ENCODE data around the gene SEC14L1. TPM values are rescaled to one million over a fixed set of nuclear protein-coding genes. Genes with fewer than 3 reads are reported as not detected.
"Not testable (repeated sequence)": the region's sequence is repeated elsewhere in the genome, so short reads cannot be mapped to it uniquely, and the experiment has no call there.

SEC14L1 gene
- total RNA-seq, 2 donors from 2014 or later = 71.6 to 82.2 TPM

DNA sequence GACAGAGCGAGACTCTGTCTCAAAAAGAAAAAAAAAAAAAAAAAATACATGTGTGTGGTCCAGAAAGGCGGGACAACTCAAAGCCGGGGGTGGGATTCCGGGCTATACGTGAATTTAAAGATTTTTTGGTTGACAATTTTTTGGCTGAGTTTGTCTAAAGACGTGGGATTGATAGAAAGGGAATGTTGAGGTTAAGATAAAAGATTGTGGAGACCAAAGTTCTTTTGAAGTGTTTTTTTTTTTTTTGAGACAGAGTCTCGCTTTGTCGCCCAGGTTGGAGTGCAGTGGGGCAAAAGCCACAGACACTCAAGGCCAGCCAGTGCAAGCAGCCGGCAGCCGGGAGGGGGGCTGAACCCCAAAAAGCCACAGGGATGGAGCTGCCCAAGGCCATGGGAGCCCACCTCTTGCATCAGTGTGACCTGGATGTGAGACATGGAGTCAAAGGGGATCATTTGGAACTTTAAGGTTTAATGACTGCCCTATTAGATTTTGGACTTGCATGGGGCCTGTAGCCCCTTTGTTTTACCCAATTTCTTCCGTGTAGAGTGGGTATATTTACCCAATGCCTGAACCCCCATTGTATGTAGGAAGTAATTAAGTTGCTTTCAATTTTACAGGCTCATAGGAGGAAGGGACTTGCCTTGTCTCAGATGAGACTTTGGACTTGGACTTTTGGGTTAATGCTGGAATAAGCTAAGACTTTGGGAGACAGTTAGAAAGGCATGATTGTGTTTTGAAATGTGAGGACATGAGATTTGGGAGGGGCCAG lies 29.4 kb upstream of the SEC14L1 start:
- ATAC-seq; intact Hi-C loops (cut with DNase I); DNase-seq: not testable (repeated sequence)

GRCh38 chr17:77111934-77112296 lies 28.9 kb upstream of the SEC14L1 start:
- no peak for DNase-seq
- no peak for ATAC-seq
- intact Hi-C loops (cut with DNase I) = no loop called here

GRCh38 chr17:77115510-77115909 lies 25.3 kb upstream of the SEC14L1 start:
- DNase-seq (no peak), ATAC-seq (no peak)
- intact Hi-C loops (cut with DNase I) = no loop called here

DNA sequence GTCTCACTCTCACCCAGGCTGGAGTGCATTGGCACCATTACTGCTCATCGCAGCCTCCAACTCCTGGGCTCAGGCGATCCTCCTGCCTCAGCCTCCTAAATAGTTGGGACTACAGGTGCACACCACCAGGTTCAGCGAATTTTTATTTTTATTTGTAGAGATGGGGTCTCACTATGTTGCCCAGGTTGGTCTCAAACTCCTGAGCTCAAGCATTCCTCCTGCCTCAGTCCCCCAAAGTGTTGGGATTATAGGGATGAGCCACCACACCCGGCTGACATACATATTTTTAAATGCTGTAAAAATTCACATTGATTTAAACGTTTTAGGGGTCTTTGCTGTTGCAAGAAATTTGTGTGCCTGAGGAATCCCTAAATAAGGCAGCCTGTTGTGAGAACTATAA lies 24.8 kb upstream of the SEC14L1 start:
- ATAC-seq = no peak
- intact Hi-C loops (cut with DNase I) = no loop called here
- DNase-seq = no peak

GRCh38 chr17:77116371-77116860 lies 24.4 kb upstream of the SEC14L1 start:
- DNase-seq (no peak), ATAC-seq (no peak)
- intact Hi-C loops (cut with DNase I) = no loop called here

GRCh38 chr17:77117415-77117814 lies 23.4 kb upstream of the SEC14L1 start:
- ATAC-seq (no peak), DNase-seq (no peak)
- intact Hi-C loops (cut with DNase I) = no loop called here

DNA sequence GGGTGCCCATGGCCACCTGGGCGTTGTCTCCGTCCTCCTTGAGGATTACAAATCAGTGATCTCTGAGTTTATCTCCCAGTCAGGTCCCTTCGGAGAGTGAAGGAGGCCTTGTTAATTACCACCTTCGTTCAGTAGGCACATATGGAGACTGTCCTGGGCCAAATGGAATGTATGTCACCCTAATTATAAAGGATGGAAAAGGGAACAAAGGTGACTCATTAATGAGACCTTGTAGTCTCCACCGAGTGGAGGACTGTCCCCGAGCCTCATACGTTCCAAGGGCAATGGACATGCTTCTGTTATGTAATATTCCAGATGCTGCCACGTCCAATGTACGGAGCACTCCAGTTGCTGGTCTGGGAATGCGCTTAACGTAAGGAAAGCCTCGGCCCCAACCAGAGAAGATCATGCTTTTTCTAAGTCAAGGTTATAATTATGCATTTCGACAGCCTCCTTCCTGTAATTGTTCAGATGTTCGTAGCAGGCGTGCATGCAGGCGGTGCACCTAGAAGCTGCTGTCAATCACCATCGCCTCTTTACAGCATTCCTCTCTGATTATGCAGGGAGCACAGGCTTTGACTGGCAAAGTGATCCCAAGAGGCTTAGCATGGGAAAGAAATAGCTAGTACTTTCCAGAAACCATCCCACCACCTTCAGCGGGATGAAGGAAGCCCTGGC lies 22.4 kb upstream of the SEC14L1 start:
- DNase-seq = no peak
- intact Hi-C loops (cut with DNase I) = no loop called here
- ATAC-seq = peak in 1 of 2 donors; percentile 25

GRCh38 chr17:77119668-77120301 lies 21.0 kb upstream of the SEC14L1 start:
- no peak for DNase-seq
- no peak for ATAC-seq
- intact Hi-C loops (cut with DNase I) = no loop called here

DNA sequence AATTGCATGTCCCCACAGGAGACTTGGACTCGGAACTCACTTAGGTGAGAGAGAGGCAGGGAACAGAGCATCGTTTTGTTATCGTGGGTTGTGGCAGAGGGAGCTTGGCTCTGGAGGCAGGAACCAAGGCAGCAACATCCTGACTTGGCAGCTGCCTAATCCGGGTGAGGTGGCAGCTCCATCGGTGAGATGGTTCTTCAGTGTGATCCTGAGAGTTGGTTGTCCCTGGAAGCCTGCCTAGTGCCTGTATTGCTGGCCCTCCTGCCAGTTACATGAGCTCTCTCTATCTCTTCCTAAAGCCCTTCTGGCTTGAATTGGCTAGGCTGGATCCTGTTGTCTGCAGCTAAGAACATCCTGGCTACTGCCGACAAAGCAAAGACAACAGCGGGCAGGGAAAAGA lies 19.9 kb upstream of the SEC14L1 start:
- intact Hi-C loops (cut with DNase I) = no loop called here

DNA sequence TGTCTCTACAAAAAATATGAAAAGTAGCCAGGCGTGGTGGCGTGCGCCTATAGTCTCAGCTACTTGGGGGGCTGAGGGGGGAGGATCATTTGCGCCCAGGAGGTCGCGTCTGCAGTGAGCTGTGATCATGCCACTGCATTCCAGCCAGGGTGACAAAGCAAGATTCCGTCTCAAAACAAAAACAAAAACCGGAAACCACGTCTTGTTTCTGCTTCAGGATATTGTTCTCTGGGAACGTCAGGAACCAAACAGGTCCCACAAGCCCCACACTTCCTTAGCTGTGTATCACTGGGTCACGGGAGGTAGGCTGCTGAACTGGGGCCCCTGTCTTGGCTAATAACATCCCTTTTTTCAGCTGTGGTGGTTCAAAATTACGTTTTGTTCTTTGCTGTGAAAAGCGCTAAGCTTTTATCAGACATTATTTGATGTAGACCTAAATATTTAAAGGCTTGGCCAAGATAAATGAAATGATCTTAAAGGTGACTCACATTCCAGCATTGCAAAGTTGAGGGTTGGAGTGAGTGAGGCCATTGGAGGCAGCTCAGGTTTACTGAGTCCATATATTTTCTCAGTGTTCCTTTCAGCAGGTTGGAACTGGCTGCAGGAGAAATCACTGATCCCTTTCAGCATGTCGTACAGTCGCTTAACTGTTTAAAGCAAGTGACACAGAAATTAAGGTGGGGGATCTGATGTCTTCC lies 16.4 kb upstream of the SEC14L1 start:
- DNase-seq (peak; percentile 32), ATAC-seq (peak in 1 of 2 donors; percentile 39)
- intact Hi-C loops (cut with DNase I) = no loop called here

More for the DNA sequence above, 19.9 kb upstream of the SEC14L1 start:
- DNase-seq = peak; percentile 45
- peak; percentile 61 to 76 for ATAC-seq

- intact Hi-C loops (cut with DNase I) = no loop called here
- no peak for ATAC-seq
- no peak for DNase-seq
Measured at GRCh38 chr17:77125432-77125901, 15.3 kb upstream of the SEC14L1 start.

- no peak for DNase-seq
- intact Hi-C loops (cut with DNase I) = no loop called here
- ATAC-seq = no peak
Measured at GRCh38 chr17:77126519-77126918, 14.2 kb upstream of the SEC14L1 start.

- DNase-seq (peak; percentile 79), ATAC-seq (peak; percentile 54 to 67)
- intact Hi-C loops (cut with DNase I) = no loop called here
Measured at GRCh38 chr17:77127735-77128361, 12.9 kb upstream of the SEC14L1 start.

DNA sequence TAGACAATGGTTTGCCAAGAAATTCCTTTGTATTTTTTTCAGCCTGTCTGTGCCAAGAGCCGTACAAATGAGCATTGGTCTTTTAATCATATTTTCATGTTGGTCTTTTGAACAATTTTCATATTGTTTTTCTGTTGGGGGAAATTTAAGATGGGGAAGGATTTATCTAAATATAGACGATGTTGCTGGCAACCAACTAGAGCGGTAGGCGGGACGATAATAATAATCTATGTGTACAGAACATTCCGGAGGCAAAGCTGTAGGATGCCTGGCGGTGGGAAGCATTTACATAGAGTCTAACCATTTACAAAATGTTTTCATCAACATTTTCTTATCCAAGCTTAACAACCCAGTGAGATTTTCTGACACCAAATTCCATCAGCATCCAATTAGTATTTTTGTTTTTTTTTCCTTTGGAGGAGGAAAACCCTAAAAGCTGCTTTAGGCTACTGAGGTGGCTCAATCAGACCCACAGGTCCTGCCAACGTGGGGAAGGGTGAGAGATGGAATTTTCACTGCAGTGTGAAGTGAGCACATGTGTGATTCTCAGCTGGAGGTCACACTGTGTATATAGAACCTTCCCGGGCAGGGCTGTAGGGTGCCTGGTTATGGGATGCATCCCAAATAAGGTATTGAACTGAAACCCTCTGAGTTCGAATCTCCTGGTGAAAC lies 11.7 kb upstream of the SEC14L1 start:
- DNase-seq (no peak), ATAC-seq (no peak)
- intact Hi-C loops (cut with DNase I) = no loop called here

- DNase-seq (no peak), ATAC-seq (no peak)
- intact Hi-C loops (cut with DNase I) = no loop called here
Measured at GRCh38 chr17:77129568-77130301, 11.0 kb upstream of the SEC14L1 start.

- ATAC-seq (no peak), DNase-seq (no peak)
- intact Hi-C loops (cut with DNase I) = no loop called here
Measured at GRCh38 chr17:77130525-77130924, 10.2 kb upstream of the SEC14L1 start.

GRCh38 chr17:77131904-77132303 lies 8.9 kb upstream of the SEC14L1 start:
- intact Hi-C loops (cut with DNase I) = no loop called here
- DNase-seq = no peak
- peak in 1 of 2 donors; percentile 45 for ATAC-seq
